GM20000 (cell line): ENCODE measurements around the gene GPC6.

Experiments used
- DNase-seq: peaks from one replicate; pipeline ENCODE4 v3.0.0; 2012; ENCODE audit warnings: low spot score
- TF ChIP-seq, protein P1 (sequence below): IDR thresholded peaks from 2 replicates; pipeline ENCODE4 v1.5.1; 2012; ENCODE audit warnings: mild to moderate bottlenecking, control low read depth; ENCODE audit errors: extremely low read depth, missing control alignments

The GPC6 gene

DNA sequence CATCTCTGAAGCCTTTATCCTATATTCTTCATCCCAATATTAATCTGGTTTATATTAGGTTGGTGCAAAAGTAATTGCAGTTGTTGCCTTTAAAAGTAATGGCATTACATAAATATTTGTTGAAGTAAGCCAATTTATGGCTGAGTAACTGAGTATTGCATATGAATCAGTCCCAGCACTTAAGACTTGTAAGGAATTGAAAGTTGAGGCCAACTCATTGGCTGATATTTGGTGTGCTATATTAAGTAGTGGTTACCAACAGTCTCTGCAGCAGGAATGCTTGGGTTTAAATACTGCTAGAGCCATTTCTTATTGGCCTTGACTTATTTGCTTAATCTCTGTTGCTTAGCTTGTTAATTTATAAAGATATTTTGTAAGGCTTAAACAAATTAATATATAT, 460.7 kb downstream of the GPC6 start:
- TF ChIP-seq, protein P1, sequence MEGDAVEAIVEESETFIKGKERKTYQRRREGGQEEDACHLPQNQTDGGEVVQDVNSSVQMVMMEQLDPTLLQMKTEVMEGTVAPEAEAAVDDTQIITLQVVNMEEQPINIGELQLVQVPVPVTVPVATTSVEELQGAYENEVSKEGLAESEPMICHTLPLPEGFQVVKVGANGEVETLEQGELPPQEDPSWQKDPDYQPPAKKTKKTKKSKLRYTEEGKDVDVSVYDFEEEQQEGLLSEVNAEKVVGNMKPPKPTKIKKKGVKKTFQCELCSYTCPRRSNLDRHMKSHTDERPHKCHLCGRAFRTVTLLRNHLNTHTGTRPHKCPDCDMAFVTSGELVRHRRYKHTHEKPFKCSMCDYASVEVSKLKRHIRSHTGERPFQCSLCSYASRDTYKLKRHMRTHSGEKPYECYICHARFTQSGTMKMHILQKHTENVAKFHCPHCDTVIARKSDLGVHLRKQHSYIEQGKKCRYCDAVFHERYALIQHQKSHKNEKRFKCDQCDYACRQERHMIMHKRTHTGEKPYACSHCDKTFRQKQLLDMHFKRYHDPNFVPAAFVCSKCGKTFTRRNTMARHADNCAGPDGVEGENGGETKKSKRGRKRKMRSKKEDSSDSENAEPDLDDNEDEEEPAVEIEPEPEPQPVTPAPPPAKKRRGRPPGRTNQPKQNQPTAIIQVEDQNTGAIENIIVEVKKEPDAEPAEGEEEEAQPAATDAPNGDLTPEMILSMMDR = no peak
- no peak for DNase-seq

DNA sequence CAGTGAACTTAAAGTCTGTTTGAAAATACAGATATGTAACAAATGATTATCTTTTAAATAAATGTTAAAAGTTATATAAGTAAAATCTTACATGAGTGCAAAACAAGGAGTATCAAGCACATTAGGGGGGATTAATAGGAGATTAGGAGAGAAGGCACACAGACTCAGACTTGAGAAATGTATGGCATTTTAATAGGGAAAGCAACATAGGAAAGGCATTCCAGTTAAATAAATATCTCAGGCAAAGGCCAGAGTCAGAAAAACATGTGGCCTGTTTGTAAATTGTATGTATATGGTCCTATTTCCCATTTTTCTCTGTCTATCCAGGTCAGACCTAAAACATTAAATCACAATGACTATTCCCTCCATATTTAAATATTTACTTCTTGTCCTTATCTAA, 462.7 kb downstream of the GPC6 start:
- TF ChIP-seq, protein P1 = no peak
- no peak for DNase-seq

DNA sequence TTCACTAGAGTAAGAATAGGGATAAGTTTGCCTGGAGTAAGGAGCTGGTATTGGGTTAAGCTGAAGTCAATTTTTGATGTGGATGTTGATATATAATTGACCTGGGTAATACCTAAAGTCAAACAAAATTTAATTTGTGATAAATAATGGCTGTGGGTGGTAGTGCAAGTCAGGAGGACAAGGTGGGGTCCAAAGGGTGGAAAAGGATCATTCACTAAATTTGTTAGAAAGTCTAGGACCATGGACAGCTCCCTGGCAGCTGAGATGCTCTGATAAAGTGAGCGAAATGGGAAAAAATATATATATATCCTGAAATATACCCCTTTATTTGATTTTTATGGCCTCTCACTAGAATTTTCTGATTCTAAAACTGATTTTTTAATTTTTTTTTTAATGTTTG, 463.5 kb downstream of the GPC6 start:
- TF ChIP-seq, protein P1 = no peak
- no peak for DNase-seq

DNA sequence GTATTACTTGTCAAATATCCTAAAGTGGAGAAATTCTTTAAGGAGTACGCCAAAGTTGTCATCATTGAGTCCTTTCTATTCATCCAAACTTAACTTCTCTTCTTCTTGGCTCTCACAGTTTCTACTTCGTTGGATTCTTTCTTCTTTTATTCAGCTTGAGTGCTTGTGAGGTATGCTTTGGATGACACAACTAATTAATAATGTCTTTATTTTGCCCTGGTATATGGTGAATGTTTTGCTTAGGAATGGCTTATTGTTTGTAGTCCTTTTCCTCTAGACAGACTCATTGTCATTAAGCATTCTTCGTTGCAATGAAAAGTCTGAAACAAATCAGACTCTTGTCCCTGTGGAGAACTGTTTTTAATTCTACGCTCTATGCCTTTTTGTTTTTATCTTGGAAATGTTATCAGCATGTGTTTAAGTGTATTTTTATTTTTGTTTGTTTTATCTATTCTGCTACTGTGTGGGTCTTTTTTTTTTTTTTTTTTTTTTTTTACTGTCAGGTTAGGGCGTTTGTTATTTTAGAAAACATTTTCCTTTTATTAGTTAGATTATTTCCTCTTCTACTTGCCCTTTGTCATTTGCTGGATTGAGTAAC, 471.5 kb downstream of the GPC6 start:
- DNase-seq = no peak
- TF ChIP-seq, protein P1 = no peak

DNA sequence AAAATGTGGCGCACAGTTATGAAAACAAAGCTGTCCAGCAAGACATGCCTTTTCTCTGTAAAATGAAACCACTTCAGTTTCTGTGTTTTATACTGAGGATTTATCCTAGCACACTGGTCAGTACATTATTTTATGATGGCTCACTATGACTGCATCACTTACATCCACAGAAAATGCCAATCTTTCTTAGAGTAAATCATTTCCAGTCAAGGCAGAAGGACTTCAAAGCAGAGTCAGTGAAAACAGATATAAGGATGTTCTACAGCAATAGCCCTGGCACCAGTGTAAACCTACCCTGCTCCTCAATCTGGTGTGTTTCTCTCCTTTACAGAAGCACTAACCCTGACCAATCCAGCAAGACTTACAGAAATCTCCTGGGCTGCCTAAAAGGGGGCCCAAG, 473.5 kb downstream of the GPC6 start:
- no peak for DNase-seq

DNA sequence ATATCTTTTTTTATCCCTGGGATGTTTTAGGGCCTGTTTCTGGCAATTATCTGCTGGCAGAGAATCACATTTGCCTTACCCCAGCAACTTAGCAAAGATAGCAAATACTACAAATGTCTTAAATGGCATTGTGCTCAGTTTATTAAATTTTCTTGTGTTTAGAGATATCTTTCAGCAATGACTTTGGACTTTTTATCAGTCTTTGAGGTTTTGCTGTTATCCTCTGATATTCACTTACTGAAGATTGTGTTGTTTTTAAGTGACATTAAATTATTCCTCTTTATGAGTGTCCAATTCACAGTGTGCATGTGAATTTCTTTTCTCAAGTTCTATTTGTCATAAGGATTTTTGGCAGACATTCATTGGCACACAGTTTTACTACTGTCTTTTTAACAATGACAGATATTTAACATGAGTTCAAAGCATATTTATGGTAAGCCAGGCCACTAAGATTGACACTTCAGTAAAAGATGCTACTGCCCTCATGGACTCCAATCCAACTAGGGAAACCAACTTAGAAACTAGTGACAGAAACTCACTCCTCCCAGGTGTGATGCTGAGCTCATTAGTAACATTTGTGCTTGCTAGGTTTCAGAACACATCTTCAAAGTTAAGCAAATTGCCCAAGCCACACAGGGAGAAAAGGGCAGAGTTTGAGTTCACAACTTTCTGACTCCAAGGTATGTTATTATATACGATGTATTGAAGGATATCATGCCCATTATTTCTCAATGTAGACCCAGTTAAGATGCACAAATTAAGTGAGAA, 481.9 kb downstream of the GPC6 start:
- TF ChIP-seq, protein P1 = no peak
- no peak for DNase-seq

More for the DNA sequence above, 473.5 kb downstream of the GPC6 start:
- TF ChIP-seq, protein P1 = no peak

DNA sequence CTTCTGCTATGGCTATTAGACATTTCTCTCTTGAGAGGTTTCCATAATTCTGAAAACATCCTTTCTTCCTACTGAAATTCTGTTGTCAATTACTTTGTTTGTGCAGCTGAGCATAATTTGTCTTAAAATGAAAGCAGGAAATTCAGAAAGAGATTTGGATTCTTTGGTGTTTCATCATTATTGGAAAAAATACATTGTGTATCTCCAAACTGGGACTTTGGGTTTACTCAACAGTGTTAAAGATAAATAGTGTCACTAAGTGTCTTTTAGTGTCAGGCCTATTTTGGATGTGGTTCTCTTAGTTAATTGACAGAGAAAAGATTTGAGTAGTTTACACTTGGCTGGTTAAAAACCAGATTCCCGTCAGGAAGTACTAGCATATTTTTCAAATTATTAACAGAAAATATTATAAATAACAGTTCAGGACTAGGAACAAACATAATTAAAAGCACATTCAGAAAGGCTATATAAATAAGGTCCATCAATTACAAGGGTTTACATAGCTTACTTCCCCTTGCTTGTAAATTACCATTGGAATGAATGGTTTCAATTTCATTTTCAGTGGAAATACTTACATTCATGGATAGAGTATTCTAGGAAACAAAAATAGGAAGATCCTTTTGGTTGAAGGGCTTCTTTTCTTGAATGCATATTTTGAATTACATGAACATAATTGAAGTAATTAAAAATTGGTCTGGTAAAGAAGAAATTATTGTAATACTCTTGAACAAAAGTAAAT, 483.1 kb downstream of the GPC6 start:
- no peak for DNase-seq
- TF ChIP-seq, protein P1 = no peak
